Hepatocyte (in vitro differentiated cells): Measurements from ENCODE around the gene PLEKHA7. TPM values are rescaled to one million over a fixed set of nuclear protein-coding genes. Genes with fewer than 3 reads are reported as not detected.
A peak's percentile ranks its signal among the peaks of the same experiment; 100 is the strongest.

Experiments used
- DNase-seq: peaks from one replicate; pipeline ENCODE4 v3.0.0-alpha.2; 2016; ENCODE audit warnings: low spot score
- H2AFZ ChIP-seq: fragments of 200-600 bp; sonication (generic); 2 replicates; pipeline ENCODE4 v1.6.0; 2016; ENCODE audit warnings: antibody characterized with exemption, mild to moderate bottlenecking
- H3K27ac ChIP-seq: fragments of 200-600 bp; sonication (generic); 2 replicates; pipeline ENCODE4 v1.5.1; 2016; ENCODE audit warnings: mild to moderate bottlenecking
- H3K27me3 ChIP-seq: fragments of 200-600 bp; sonication (generic); 2 replicates; pipeline ENCODE4 v1.6.1; 2016
- H3K36me3 ChIP-seq: fragments of 200-600 bp; sonication (generic); replicated peaks from 2 replicates; pipeline ENCODE4 v1.5.1; 2016; ENCODE audit warnings: low read depth; ENCODE audit not compliant: insufficient read depth
- H3K4me1 ChIP-seq: fragments of 200-600 bp; sonication (generic); 2 replicates; pipeline ENCODE4 v1.5.1; 2016; ENCODE audit warnings: mild to moderate bottlenecking, moderate library complexity; ENCODE audit not compliant: insufficient read depth
- H3K4me2 ChIP-seq: fragments of 200-600 bp; sonication (generic); 2 replicates; pipeline ENCODE4 v1.6.0; 2016
- H3K4me3 ChIP-seq: fragments of 200-600 bp; sonication (generic); 2 replicates; pipeline ENCODE4 v1.5.1; 2016; ENCODE audit warnings: mild to moderate bottlenecking
- H3K79me2 ChIP-seq: fragments of 200-600 bp; sonication (generic); 2 replicates; pipeline ENCODE4 v1.6.0; 2017; ENCODE audit warnings: mild to moderate bottlenecking
- H3K9me2 ChIP-seq: fragments of 200-600 bp; sonication (generic); replicated peaks from 2 replicates; pipeline ENCODE4 v1.6.0; 2017; ENCODE audit warnings: mild to moderate bottlenecking; ENCODE audit not compliant: insufficient read depth
- H3K9me3 ChIP-seq: fragments of 200-600 bp; sonication (generic); 2 replicates; pipeline ENCODE4 v1.5.1; 2016; ENCODE audit warnings: low read depth, mild to moderate bottlenecking
- H4K20me1 ChIP-seq: fragments of 200-600 bp; sonication (generic); 2 replicates; pipeline ENCODE4 v1.6.0; 2016; ENCODE audit warnings: mild to moderate bottlenecking; ENCODE audit not compliant: insufficient read depth, poor library complexity, severe bottlenecking
- EZH2 ChIP-seq: fragments of 200-600 bp; sonication (generic); IDR thresholded peaks from 2 replicates; pipeline ENCODE4 v1.6.1; 2016; ENCODE audit warnings: antibody characterized with exemption, mild to moderate bottlenecking, borderline replicate concordance
- EZH2phosphoT487 ChIP-seq: fragments of 200-600 bp; sonication (generic); IDR thresholded peaks from one replicate; pipeline ENCODE4 v1.6.1; 2018; ENCODE audit warnings: antibody characterized with exemption, mild to moderate bottlenecking, low read depth, moderate library complexity; ENCODE audit not compliant: unreplicated experiment, severe bottlenecking
- WGBS: methylation state at CpG from one replicate; pipeline ENCODE4 v1.1.6; 2016; ENCODE audit warnings: low lambda C conversion rate; ENCODE audit errors: missing lambda C conversion rate; 5-methylcytosine and 5-hydroxymethylcytosine counted together
- polyA plus RNA-seq: library from polyadenylated mRNA; unstranded; fragments of >200 nt; fragmentation: Nextera tagmentation; extraction: Ambion mirVana; gene quantifications from 2 replicates; pipeline ENCODE4 v1.2.1, GENCODE V29; 2016
- total RNA-seq: library from RNA; depleted of rRNA; stranded (reverse); fragments of >200 nt; gene quantifications from 2 replicates; pipeline ENCODE4 v1.2.3, GENCODE V29; 2014
- TF ChIP-seq, protein P1 (sequence below): fragments of 200-600 bp; sonication (generic); IDR thresholded peaks from 2 replicates; pipeline ENCODE4 v1.5.1; 2016; ENCODE audit warnings: antibody characterized with exemption, mild to moderate bottlenecking; ENCODE audit not compliant: poor library complexity

PLEKHA7 gene
- total and polyA plus RNA-seq, 2 experiments from 2014 or later: 16.7 to 35.6 TPM

- H3K4me2 ChIP-seq: peak overlapping the region; percentile 17
- DNase-seq: peak; percentile 61
- 34% methylated on average over 5 of the region's 5 CpGs for WGBS
- H3K79me2 ChIP-seq: peaks cover 33% of the 10 kb centered on the region
- H3K4me1 ChIP-seq: peaks cover 36% of the 10 kb centered on the region
- no peak for TF ChIP-seq EZH2phosphoT487
- TF ChIP-seq EZH2: no peak
- TF ChIP-seq, protein P1, sequence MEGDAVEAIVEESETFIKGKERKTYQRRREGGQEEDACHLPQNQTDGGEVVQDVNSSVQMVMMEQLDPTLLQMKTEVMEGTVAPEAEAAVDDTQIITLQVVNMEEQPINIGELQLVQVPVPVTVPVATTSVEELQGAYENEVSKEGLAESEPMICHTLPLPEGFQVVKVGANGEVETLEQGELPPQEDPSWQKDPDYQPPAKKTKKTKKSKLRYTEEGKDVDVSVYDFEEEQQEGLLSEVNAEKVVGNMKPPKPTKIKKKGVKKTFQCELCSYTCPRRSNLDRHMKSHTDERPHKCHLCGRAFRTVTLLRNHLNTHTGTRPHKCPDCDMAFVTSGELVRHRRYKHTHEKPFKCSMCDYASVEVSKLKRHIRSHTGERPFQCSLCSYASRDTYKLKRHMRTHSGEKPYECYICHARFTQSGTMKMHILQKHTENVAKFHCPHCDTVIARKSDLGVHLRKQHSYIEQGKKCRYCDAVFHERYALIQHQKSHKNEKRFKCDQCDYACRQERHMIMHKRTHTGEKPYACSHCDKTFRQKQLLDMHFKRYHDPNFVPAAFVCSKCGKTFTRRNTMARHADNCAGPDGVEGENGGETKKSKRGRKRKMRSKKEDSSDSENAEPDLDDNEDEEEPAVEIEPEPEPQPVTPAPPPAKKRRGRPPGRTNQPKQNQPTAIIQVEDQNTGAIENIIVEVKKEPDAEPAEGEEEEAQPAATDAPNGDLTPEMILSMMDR: no peak
- no peaks in the 10 kb centered on the region for H3K27me3 ChIP-seq
- H2AFZ ChIP-seq: no peak overlapping the region
- H3K27ac ChIP-seq: peak overlapping the region; percentile 79
- H4K20me1 ChIP-seq: no peaks in the 10 kb centered on the region
- H3K4me3 ChIP-seq: no peak overlapping the region
- no peaks in the 10 kb centered on the region for H3K9me3 ChIP-seq
- no peaks in the 10 kb centered on the region for H3K9me2 ChIP-seq
- no peaks in the 10 kb centered on the region for H3K36me3 ChIP-seq
Measured at GRCh38 chr11:16956538-16957153, 57.6 kb downstream of the PLEKHA7 start.

DNA sequence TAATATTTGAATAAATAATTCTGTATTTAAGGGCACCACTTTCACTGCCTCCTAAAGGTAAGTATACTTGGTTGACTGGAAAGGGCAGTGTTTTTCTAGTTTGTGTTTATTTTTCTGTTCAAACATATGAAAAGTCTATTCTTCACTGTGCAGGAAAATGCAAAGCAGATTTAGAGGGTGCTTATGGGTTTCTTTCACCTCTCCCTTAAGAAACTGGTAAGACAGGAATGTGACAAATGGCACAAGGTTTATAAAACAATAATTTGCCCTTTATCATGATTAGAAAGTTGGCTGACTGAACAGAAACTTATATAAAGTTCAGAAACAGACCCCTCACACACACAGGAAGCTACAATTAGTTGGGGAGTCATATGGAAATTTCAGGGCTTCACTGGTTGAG, 60.6 kb downstream of the PLEKHA7 start:
- Histone ChIP-seq H3K36me3 (no peaks in the 10 kb centered on the region), H3K79me2 (peaks cover 24% of the 10 kb centered on the region), H4K20me1 (no peaks in the 10 kb centered on the region), H3K4me3 (no peak overlapping the region), H3K4me1 (peaks cover 22% of the 10 kb centered on the region), H3K9me2 (no peaks in the 10 kb centered on the region), H2AFZ (no peak overlapping the region), H3K27ac (peak overlapping the region; percentile 38), H3K4me2 (no peak overlapping the region), H3K27me3 (no peaks in the 10 kb centered on the region), H3K9me3 (no peaks in the 10 kb centered on the region)
- DNase-seq: no peak
- TF ChIP-seq EZH2phosphoT487: no peak
- TF ChIP-seq EZH2: no peak
- TF ChIP-seq, protein P1: no peak

DNA sequence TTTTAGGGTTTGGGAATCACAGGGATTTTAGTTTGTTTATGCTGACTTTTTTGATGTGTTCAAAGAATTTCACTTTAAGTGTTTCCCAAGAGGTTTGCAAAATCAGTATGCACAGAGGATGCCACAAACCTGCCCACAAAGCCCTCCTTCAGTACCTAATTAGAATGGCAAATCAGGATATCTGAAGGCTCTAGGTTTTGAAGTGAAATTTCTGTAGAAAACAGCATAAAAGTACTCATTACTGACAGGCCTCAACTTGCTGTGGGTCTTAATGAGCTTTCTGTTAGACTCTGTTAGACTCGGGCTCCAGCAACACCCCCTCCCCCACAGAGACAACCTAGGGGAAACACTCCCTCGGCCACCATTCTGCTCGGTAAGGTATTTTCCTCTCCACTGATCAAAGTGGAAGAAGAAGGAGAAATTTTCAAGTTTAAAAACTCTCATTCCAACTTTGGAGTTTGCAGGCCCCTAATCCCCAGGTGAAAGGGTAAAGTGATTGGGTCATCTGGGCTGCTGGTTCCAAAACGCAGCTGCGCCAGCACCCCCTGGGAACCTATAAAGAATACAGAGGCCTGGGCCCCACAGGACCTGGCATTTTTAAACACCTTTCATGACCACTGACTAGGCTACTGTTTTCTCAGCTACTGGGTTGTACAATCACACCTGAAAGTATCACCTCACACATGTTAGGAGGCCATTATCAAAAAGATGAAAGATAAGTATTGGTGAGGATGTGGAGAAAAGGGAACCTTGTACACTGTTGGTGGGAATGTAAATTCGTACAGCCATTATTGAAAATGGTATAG, 67.5 kb downstream of the PLEKHA7 start:
- Histone ChIP-seq H3K36me3 (no peaks in the 10 kb centered on the region), H3K4me3 (no peak overlapping the region), H3K27ac (peak overlapping the region; percentile 41), H3K4me2 (no peak overlapping the region), H2AFZ (no peak overlapping the region), H3K9me2 (no peaks in the 10 kb centered on the region), H3K9me3 (no peaks in the 10 kb centered on the region), H3K79me2 (peaks cover 7% of the 10 kb centered on the region), H4K20me1 (no peaks in the 10 kb centered on the region), H3K27me3 (no peaks in the 10 kb centered on the region), H3K4me1 (no peaks in the 10 kb centered on the region)
- TF ChIP-seq EZH2 (no peak), EZH2phosphoT487 (no peak)
- TF ChIP-seq, protein P1: no peak
- 53% methylated on average over 6 of the region's 6 CpGs for WGBS
- no peak for DNase-seq
